Smooth muscle cell (in vitro differentiated cells): Measurements from ENCODE around the gene ANG. TPM values are rescaled to one million over a fixed set of nuclear protein-coding genes. Genes with fewer than 3 reads are reported as not detected.
"Not testable (repeated sequence)": the region's sequence is repeated elsewhere in the genome, so short reads cannot be mapped to it uniquely, and the experiment has no call there.

ENCODE experiments used
- DNase-seq: peaks from one replicate; lab custom pipeline; 2025; ENCODE audit not compliant: unreplicated experiment; lab: John Stamatoyannopoulos, UW
- H2AFZ ChIP-seq: fragments of 200-600 bp; sonication (generic); 2 replicates; pipeline ENCODE4 v1.6.0; 2016; ENCODE audit warnings: antibody characterized with exemption, low read depth, mild to moderate bottlenecking
- H3F3A ChIP-seq: fragments of 200-600 bp; sonication (generic); 2 replicates; pipeline ENCODE4 v1.6.0; 2017; ENCODE audit warnings: antibody characterized with exemption, low read depth
- H3K27ac ChIP-seq: fragments of 200-600 bp; sonication (generic); 2 replicates; pipeline ENCODE4 v1.5.1; 2016; ENCODE audit warnings: low read depth, mild to moderate bottlenecking
- H3K27me3 ChIP-seq: fragments of 200-600 bp; sonication (generic); 2 replicates; pipeline ENCODE4 v1.6.1; 2016; ENCODE audit warnings: low read depth, mild to moderate bottlenecking
- H3K36me3 ChIP-seq: fragments of 200-600 bp; sonication (generic); 2 replicates; pipeline ENCODE4 v1.5.1; 2016; ENCODE audit warnings: low read depth
- H3K4me1 ChIP-seq: fragments of 200-600 bp; sonication (generic); 2 replicates; pipeline ENCODE4 v1.5.1; 2016; ENCODE audit warnings: low read depth
- H3K4me2 ChIP-seq: fragments of 200-600 bp; sonication (generic); 2 replicates; pipeline ENCODE4 v1.6.0; 2016; ENCODE audit warnings: mild to moderate bottlenecking
- H3K4me3 ChIP-seq: fragments of 200-600 bp; sonication (generic); 2 replicates; pipeline ENCODE4 v1.5.1; 2016; ENCODE audit warnings: mild to moderate bottlenecking
- H3K79me2 ChIP-seq: fragments of 200-600 bp; sonication (generic); 2 replicates; pipeline ENCODE4 v1.6.0; 2016; ENCODE audit warnings: low read depth, mild to moderate bottlenecking
- H3K9ac ChIP-seq: fragments of 200-600 bp; sonication (generic); 2 replicates; pipeline ENCODE4 v1.6.0; 2016; ENCODE audit warnings: low read depth
- H3K9me3 ChIP-seq: fragments of 200-600 bp; sonication (generic); replicated peaks from 2 replicates; pipeline ENCODE4 v1.5.1; 2016; ENCODE audit warnings: low read depth
- H4K20me1 ChIP-seq: fragments of 200-600 bp; sonication (generic); 2 replicates; pipeline ENCODE4 v1.6.0; 2016; ENCODE audit warnings: low read depth
- WGBS: methylation state at CpG from one replicate; pipeline ENCODE4 v1.1.7; 2016; ENCODE audit warnings: low lambda C conversion rate; 5-methylcytosine and 5-hydroxymethylcytosine counted together
- polyA plus RNA-seq: library from polyadenylated mRNA; unstranded; fragments of >200 nt; fragmentation: Nextera tagmentation; extraction: Ambion mirVana; gene quantifications from 2 replicates; pipeline ENCODE4 v1.2.1, GENCODE V29; 2016
- total RNA-seq: library from RNA; depleted of rRNA; stranded (reverse); fragments of >200 nt; gene quantifications from 2 replicates; pipeline ENCODE4 v1.2.3, GENCODE V29; 2014
- TF ChIP-seq, protein P1 (sequence below): fragments of 200-600 bp; sonication (generic); IDR thresholded peaks from 2 replicates; pipeline ENCODE4 v1.5.1; 2017; ENCODE audit warnings: borderline replicate concordance, mild to moderate bottlenecking, antibody characterized with exemption; ENCODE audit not compliant: insufficient read depth, poor library complexity, severe bottlenecking

ANG gene
- total RNA-seq: 7.1 and 13.8 TPM in 2 replicates
- polyA plus RNA-seq: 19.5 TPM in 2 replicates

GRCh38 chr14:20688167-20688839 is at the start of gene ANG:
Gene ANG (plus strand): TSS chr14:20688764. CDS start chr14:20693565, 4,801 bp downstream.
- Histone ChIP-seq H2AFZ (no peak within 1 kb of the TSS), H3K4me2 (no peak within 1 kb of the TSS), H3K36me3 (no peaks in the 10 kb centered on the region), H3K79me2 (no peaks in the 10 kb centered on the region), H4K20me1 (peaks cover 3% of the 10 kb centered on the region), H3K27me3 (no peaks in the 10 kb centered on the region), H3K27ac (no peak within 1 kb of the TSS), H3K9ac (no peak within 1 kb of the TSS), H3K9me3 (no peaks in the 10 kb centered on the region), H3K4me3 (no peak within 1 kb of the TSS), H3K4me1 (peaks cover 5% of the 10 kb centered on the region), H3F3A (peaks cover 16% of the 10 kb centered on the region)
- DNase-seq: no peak
- 80% methylated on average over 7 of the region's 7 CpGs for WGBS
- TF ChIP-seq, protein P1, sequence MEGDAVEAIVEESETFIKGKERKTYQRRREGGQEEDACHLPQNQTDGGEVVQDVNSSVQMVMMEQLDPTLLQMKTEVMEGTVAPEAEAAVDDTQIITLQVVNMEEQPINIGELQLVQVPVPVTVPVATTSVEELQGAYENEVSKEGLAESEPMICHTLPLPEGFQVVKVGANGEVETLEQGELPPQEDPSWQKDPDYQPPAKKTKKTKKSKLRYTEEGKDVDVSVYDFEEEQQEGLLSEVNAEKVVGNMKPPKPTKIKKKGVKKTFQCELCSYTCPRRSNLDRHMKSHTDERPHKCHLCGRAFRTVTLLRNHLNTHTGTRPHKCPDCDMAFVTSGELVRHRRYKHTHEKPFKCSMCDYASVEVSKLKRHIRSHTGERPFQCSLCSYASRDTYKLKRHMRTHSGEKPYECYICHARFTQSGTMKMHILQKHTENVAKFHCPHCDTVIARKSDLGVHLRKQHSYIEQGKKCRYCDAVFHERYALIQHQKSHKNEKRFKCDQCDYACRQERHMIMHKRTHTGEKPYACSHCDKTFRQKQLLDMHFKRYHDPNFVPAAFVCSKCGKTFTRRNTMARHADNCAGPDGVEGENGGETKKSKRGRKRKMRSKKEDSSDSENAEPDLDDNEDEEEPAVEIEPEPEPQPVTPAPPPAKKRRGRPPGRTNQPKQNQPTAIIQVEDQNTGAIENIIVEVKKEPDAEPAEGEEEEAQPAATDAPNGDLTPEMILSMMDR: no peak

- H3K27ac ChIP-seq: no peak within 1 kb of the TSS
- TF ChIP-seq, protein P1: no peak
- H3K4me3 ChIP-seq: no peak within 1 kb of the TSS
- no peaks in the 10 kb centered on the region for H3K4me1 ChIP-seq
- H3K9me3 ChIP-seq: no peaks in the 10 kb centered on the region
- no peaks in the 10 kb centered on the region for H3K27me3 ChIP-seq
- H3K9ac ChIP-seq: no peak within 1 kb of the TSS
- H4K20me1 ChIP-seq: no peaks in the 10 kb centered on the region
- no peak for DNase-seq
- no peaks in the 10 kb centered on the region for H3K36me3 ChIP-seq
- H3F3A ChIP-seq: no peaks in the 10 kb centered on the region
- 91% methylated on average over 2 of the region's 2 CpGs for WGBS
- no peak within 1 kb of the TSS for H3K4me2 ChIP-seq
- no peak within 1 kb of the TSS for H2AFZ ChIP-seq
- no peaks in the 10 kb centered on the region for H3K79me2 ChIP-seq
Measured at GRCh38 chr14:20641591-20641990, 47.0 kb upstream of the ANG start, which contains the start of gene OR6S1. Gene OR6S1 (minus strand): TSS chr14:20641691. CDS start chr14:20641691, 0 bp downstream.

DNA sequence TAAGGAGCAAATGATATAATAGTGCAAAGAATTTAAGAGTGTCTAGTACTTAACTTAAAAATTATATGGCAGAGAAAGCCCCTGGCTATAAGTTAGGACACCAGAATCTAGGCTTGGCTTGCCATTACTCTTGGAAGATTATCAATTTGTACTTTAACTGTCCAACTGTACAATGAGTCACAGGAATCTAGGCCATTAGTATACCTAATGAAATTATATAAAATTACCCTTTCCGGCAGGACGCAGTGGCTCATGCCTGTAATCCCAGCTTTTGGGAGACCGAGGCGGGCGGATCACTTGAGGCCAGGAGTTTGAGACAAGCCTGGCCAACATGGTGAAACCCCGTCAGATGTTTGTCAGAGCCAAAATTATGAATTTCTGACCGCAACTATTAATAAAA is 46.4 kb upstream of the ANG start:
- Histone ChIP-seq H3K4me2 (no peak overlapping the region), H4K20me1 (no peaks in the 10 kb centered on the region), H3K27ac (no peak overlapping the region), H2AFZ (no peak overlapping the region), H3F3A (no peaks in the 10 kb centered on the region), H3K27me3 (no peaks in the 10 kb centered on the region), H3K9ac (no peak overlapping the region), H3K4me1 (no peaks in the 10 kb centered on the region), H3K4me3 (no peak overlapping the region), H3K79me2 (no peaks in the 10 kb centered on the region), H3K36me3 (no peaks in the 10 kb centered on the region), H3K9me3 (no peaks in the 10 kb centered on the region)
- DNase-seq: no peak
- TF ChIP-seq, protein P1: no peak
- 89% methylated on average over 7 of the region's 7 CpGs for WGBS

DNA sequence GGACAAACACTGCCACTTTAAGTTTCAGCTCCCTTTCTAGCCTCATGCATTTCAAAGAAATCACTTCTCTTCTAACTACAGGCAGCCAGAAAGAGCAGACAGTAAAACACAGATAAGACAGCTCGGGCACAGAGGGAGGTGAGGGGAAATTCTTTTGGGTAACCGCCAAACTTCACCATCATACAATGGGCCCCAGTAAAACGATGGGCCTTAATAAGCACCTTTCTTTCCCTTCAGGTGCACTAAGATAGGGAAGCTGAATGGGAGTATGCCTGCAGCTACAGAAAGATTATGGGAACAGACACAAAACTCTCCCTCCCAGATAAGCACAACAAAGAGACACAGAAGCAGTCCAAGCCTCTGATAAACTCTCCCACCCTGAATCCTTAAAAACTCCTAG is 45.8 kb upstream of the ANG start:
- H3F3A ChIP-seq, H3K4me2 ChIP-seq, H3K9me3 ChIP-seq, H3K4me3 ChIP-seq, H3K4me1 ChIP-seq, H4K20me1 ChIP-seq, H3K9ac ChIP-seq, H3K27ac ChIP-seq, H3K79me2 ChIP-seq, DNase-seq, H3K36me3 ChIP-seq, H3K27me3 ChIP-seq, H2AFZ ChIP-seq: not testable (repeated sequence)
- 14% methylated on average over 3 of the region's 3 CpGs for WGBS
